Kidney (tissue), 14 donors: Measurements from ENCODE around the gene SLC52A3. TPM values are rescaled to one million over a fixed set of nuclear protein-coding genes. Genes with fewer than 3 reads are reported as not detected.

Source experiments
- DNase-seq, 5 donors: peaks; one replicate each; pipeline ENCODE4 v3.0.0-alpha.2; 2013 to 2020
- FAIRE-seq: peaks from 2 replicates; lab custom pipeline; 2012; peaks lifted over from hg19 to GRCh38; lab: Jason Lieb, UNC
- H3K27ac ChIP-seq, 2 donors: one replicate each; pipeline ENCODE4 v1.7.0; 2013; ENCODE audit warnings: low read depth in 2 of 2, low read length in 2 of 2, inconsistent platforms in 1 of 2
- H3K27me3 ChIP-seq: one replicate; pipeline ENCODE4 v1.7.1; 2013; ENCODE audit warnings: low read length, inconsistent platforms; ENCODE audit not compliant: control insufficient read depth, insufficient read depth
- H3K36me3 ChIP-seq, 3 donors: one replicate each; pipeline versions ENCODE4 v1.7.0 to v1.7.1; 2013; ENCODE audit warnings: low read length in 3 of 3, control low read depth in 1 of 3, inconsistent platforms in 1 of 3; ENCODE audit not compliant: insufficient read depth in 3 of 3, control insufficient read depth in 2 of 3
- H3K4me1 ChIP-seq, 3 donors: one replicate each; pipeline versions ENCODE4 v1.7.0 to v1.7.1; 2013; ENCODE audit warnings: low read length in 3 of 3, inconsistent platforms in 1 of 3, low read depth in 1 of 3; ENCODE audit not compliant: control insufficient read depth in 2 of 3, insufficient read depth in 2 of 3
- H3K4me3 ChIP-seq, 3 donors: one replicate each; pipeline versions ENCODE4 v1.7.0 to v1.8.1; 2013; ENCODE audit warnings: low read length in 3 of 3, control low read depth in 1 of 3, inconsistent platforms in 1 of 3
- H3K9ac ChIP-seq, 3 donors: one replicate each; pipeline versions ENCODE4 v1.7.0 to v1.7.1; 2013; ENCODE audit warnings: low read length in 3 of 3, control low read depth in 1 of 3, inconsistent platforms in 1 of 3
- H3K9me3 ChIP-seq, 3 donors: one replicate each; pipeline versions ENCODE4 v1.7.0 to v1.7.1; 2013; ENCODE audit warnings: low read length in 3 of 3, control low read depth in 1 of 3, inconsistent platforms in 1 of 3; ENCODE audit not compliant: control insufficient read depth in 2 of 3, insufficient read depth in 1 of 3
- CTCF ChIP-seq: IDR thresholded peaks from 3 replicates; pipeline ENCODE4 v1.5.1; 2012; ENCODE audit warnings: mild to moderate bottlenecking, moderate library complexity, borderline replicate concordance; ENCODE audit not compliant: insufficient read depth; ENCODE audit errors: extremely low read depth
- intact Hi-C: fragments of 100-400 bp; cut with DNase I; formaldehyde crosslinking; loops from one replicate; pipeline ENCODE4 v1.11.1; 2022
- polyA plus RNA-seq: library from polyadenylated mRNA; stranded (reverse); fragments of 350-450 nt; fragmentation: Illumina TruSeq; extraction: RNeasy Lipid Tissue Mini Kit (QIAGEN cat#74804); gene quantifications from one replicate; pipeline ENCODE4 v1.2.3, GENCODE V29; 2014; ENCODE audit warnings: low read depth, low replicate concordance; ENCODE audit not compliant: insufficient read depth
- total RNA-seq: library from RNA; stranded (reverse); fragmentation: NEBNext Ultra II Directional; extraction: Animal tissue kit (Norgen Biotek cat#: 25700); gene quantifications from one replicate; pipeline ENCODE4 v1.2.1, GENCODE V29; 2021
- donor health status: control.
- donor health status: control.
- donor health status: control.
- donor health status: control.
- donor health status: control.
- donor health status: DM: yes; HTN: yes; CAD: no.
- donor health status: Normal renal cell carcinoma (clear cell type).

The SLC52A3 gene
- total and polyA plus RNA-seq, 2 donors from 2014 or later, result 10.9 to 11.4 TPM

GRCh38 chr20:766906-767305 lies 1.4 kb downstream of the SLC52A3 start:
- intact Hi-C loops, result no loop called here
- Histone ChIP-seq H3K9ac (no peak overlapping the region), H3K36me3 (no peaks in the 10 kb centered on the region), H3K27ac (peak overlapping the region in 1 of 2 donors; percentile 41), H3K4me1 (peaks cover 0 to 8% (median 0%) of the 10 kb centered on the region in 3 donors), H3K27me3 (no peaks in the 10 kb centered on the region), H3K9me3 (peaks cover 0 to 4% (median 0%) of the 10 kb centered on the region in 3 donors), H3K4me3 (peak overlapping the region in 1 of 3 donors; percentile 28)
- TF ChIP-seq CTCF, result no peak
- FAIRE-seq (no peak), DNase-seq (no peak)

GRCh38 chr20:764255-764654 lies 4.0 kb downstream of the SLC52A3 start:
- no peak for DNase-seq
- Histone ChIP-seq H3K9ac (peak overlapping the region in 1 of 3 donors; percentile 26), H3K27me3 (no peaks in the 10 kb centered on the region), H3K4me1 (peaks cover 0 to 6% (median 0%) of the 10 kb centered on the region in 3 donors), H3K4me3 (no peak overlapping the region), H3K36me3 (no peaks in the 10 kb centered on the region), H3K27ac (no peak overlapping the region), H3K9me3 (no peaks in the 10 kb centered on the region)
- TF ChIP-seq CTCF, result no peak
- no peak for FAIRE-seq
- intact Hi-C loops, result no loop called here

- TF ChIP-seq CTCF, result no peak
- H3K27ac ChIP-seq, result no peak overlapping the region
- H3K9ac ChIP-seq, result no peak overlapping the region
- no peaks in the 10 kb centered on the region for H3K27me3 ChIP-seq
- no peaks in the 10 kb centered on the region for H3K9me3 ChIP-seq
- FAIRE-seq (no peak), DNase-seq (no peak)
- H3K4me3 ChIP-seq, result no peak overlapping the region
- H3K4me1 ChIP-seq, result peaks cover 0 to 6% (median 0%) of the 10 kb centered on the region in 3 donors
- intact Hi-C loops, result no loop called here
- H3K36me3 ChIP-seq, result no peaks in the 10 kb centered on the region
Measured at GRCh38 chr20:761418-762381, 6.6 kb downstream of the SLC52A3 start.
